HEK293 (cell line): Measurements from ENCODE around the gene CLCNKB.

ENCODE experiments used
- CTCF ChIA-PET: fragments of 350-600 bp; formaldehyde crosslinking; extraction: SDS; loops from one replicate; lab custom pipeline; 2021; ENCODE audit warnings: antibody characterized with exemption; lab: Yijun Ruan, JAX
- POLR2A ChIA-PET: fragments of 300-600 bp; formaldehyde crosslinking; extraction: SDS; loops from one replicate; lab custom pipeline; 2020; ENCODE audit warnings: antibody characterized with exemption, inconsistent platforms; lab: Yijun Ruan, JAX
- H3K27ac ChIP-seq: fragments of 200-500 bp; sonication (Bioruptor generic); 2 replicates; pipeline ENCODE4 v1.5.1; 2014; ENCODE audit warnings: low read depth, low read length, control low read depth, inconsistent platforms; ENCODE audit errors: extremely low read depth
- H3K36me3 ChIP-seq, 2 experiments: fragments of 200-500 bp in 1 of 2; sonication (Bioruptor generic) in 1 of 2; 1 replicate in 1 of 2; 2 replicates in 1 of 2; pipeline ENCODE4 v1.5.1; 2014 to 2017; ENCODE audit warnings: inconsistent platforms in 2 of 2, low read length in 2 of 2; ENCODE audit not compliant: control insufficient read depth in 2 of 2, insufficient read depth in 1 of 2
- H3K4me1 ChIP-seq: fragments of 200-500 bp; sonication (Bioruptor generic); 2 replicates; pipeline ENCODE4 v1.5.1; 2014; ENCODE audit warnings: mild to moderate bottlenecking, low read length, inconsistent platforms; ENCODE audit not compliant: control insufficient read depth, insufficient read depth
- H3K4me3 ChIP-seq: 2 replicates; pipeline ENCODE4 v1.5.1; 2011; ENCODE audit warnings: low read depth, mild to moderate bottlenecking, control low read depth, low read length, moderate library complexity
- H3K9me3 ChIP-seq: fragments of 200-500 bp; sonication (Bioruptor generic); 2 replicates; pipeline ENCODE4 v1.5.1; 2014; ENCODE audit warnings: low read depth, low read length, inconsistent platforms; ENCODE audit not compliant: control insufficient read depth, insufficient read depth
- EGR2 ChIP-seq: fragments of 450-650 bp; formaldehyde crosslinking; IDR thresholded peaks from 2 replicates; pipeline ENCODE4 v1.5.1; 2016; ENCODE audit warnings: low read depth, missing biosample characterization, missing genetic modification characterization
- GLIS1 ChIP-seq: fragments of 450-650 bp; formaldehyde crosslinking; IDR thresholded peaks from 2 replicates; pipeline ENCODE4 v1.5.1; 2016; ENCODE audit warnings: missing biosample characterization, missing genetic modification characterization
- IKZF3 ChIP-seq: fragments of 450-650 bp; IDR thresholded peaks from 2 replicates; pipeline ENCODE4 v1.5.0; 2018; ENCODE audit warnings: missing biosample characterization, mild to moderate bottlenecking, missing genetic modification characterization, moderate library complexity
- SP2 ChIP-seq: fragments of 450-650 bp; formaldehyde crosslinking; IDR thresholded peaks from 2 replicates; pipeline ENCODE4 v1.5.1; 2016; ENCODE audit warnings: missing biosample characterization, missing genetic modification characterization
- ZBTB20 ChIP-seq: fragments of 450-650 bp; formaldehyde crosslinking; IDR thresholded peaks from 2 replicates; pipeline ENCODE4 v1.5.1; 2016; ENCODE audit warnings: missing biosample characterization, missing genetic modification characterization
- ZBTB7A ChIP-seq: fragments of 450-650 bp; formaldehyde crosslinking; IDR thresholded peaks from 2 replicates; pipeline ENCODE4 v1.5.1; 2016; ENCODE audit warnings: low read depth, missing biosample characterization, missing genetic modification characterization
- ZNF174 ChIP-seq: fragments of 450-650 bp; formaldehyde crosslinking; IDR thresholded peaks from 2 replicates; pipeline ENCODE4 v1.5.0; 2017; ENCODE audit warnings: missing biosample characterization, mild to moderate bottlenecking, missing genetic modification characterization
- ZNF341 ChIP-seq: fragments of 450-650 bp; formaldehyde crosslinking; IDR thresholded peaks from 2 replicates; pipeline ENCODE4; 2016; ENCODE audit warnings: low read depth, missing biosample characterization, missing genetic modification characterization
- ZNF654 ChIP-seq: fragments of 450-650 bp; formaldehyde crosslinking; IDR thresholded peaks from 2 replicates; pipeline ENCODE4 v1.5.1; 2016; ENCODE audit warnings: low read depth, missing biosample characterization, missing genetic modification characterization
- TF ChIP-seq, protein P1 (sequence below): fragments of 450-650 bp; formaldehyde crosslinking; IDR thresholded peaks from 2 replicates; pipeline ENCODE4 v1.5.1; 2016; ENCODE audit warnings: missing biosample characterization, missing genetic modification characterization
- TF ChIP-seq, protein P2 (sequence below): fragments of 450-650 bp; formaldehyde crosslinking; IDR thresholded peaks from 2 replicates; pipeline ENCODE4 v1.5.1; 2016; ENCODE audit warnings: missing biosample characterization, missing genetic modification characterization
- TF ChIP-seq, protein P3 (sequence below): fragments of 450-650 bp; formaldehyde crosslinking; IDR thresholded peaks from 2 replicates; pipeline ENCODE4 v1.5.1; 2016; ENCODE audit warnings: missing biosample characterization, missing genetic modification characterization

CLCNKB gene

DNA sequence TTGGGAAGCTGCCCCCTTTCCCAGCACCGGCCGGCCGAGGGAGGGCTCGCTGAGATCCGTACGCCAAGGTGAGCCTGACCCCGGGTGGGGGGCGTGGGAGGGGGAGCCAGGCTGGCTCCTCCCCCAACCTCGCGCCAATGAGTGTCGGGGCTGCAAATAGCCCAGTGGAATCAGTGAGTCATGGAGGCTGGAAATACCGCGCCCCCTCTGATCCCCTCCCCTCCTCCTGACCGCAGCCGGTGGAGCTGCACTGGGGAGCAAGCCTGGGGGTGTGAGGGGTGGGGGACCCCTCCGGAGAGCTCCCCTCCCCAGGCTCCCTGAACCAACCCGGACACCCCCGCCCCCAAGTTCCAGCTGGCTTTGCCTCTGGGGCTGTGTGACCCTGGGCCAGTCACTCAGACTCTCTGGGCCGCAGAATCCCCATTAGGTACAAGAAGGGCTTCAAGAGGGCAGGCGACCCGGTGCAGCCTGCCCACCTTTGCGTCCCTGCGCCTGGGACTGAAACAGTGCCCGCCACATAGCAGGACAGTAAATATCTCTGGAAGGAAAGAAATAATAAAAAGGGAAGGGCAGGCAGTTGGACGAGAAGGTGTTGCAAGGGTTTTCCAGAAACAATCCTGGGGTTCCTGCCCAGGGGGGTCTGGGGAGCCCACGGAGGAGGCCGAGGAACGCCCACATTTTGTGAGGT lies 30.2 kb upstream of the CLCNKB start (continued):
- no peak for TF ChIP-seq ZNF654 (tag by site-specific recombination)
- no peak for TF ChIP-seq ZBTB7A (tag by site-specific recombination)
- TF ChIP-seq EGR2 = no peak
- TF ChIP-seq, protein P1, sequence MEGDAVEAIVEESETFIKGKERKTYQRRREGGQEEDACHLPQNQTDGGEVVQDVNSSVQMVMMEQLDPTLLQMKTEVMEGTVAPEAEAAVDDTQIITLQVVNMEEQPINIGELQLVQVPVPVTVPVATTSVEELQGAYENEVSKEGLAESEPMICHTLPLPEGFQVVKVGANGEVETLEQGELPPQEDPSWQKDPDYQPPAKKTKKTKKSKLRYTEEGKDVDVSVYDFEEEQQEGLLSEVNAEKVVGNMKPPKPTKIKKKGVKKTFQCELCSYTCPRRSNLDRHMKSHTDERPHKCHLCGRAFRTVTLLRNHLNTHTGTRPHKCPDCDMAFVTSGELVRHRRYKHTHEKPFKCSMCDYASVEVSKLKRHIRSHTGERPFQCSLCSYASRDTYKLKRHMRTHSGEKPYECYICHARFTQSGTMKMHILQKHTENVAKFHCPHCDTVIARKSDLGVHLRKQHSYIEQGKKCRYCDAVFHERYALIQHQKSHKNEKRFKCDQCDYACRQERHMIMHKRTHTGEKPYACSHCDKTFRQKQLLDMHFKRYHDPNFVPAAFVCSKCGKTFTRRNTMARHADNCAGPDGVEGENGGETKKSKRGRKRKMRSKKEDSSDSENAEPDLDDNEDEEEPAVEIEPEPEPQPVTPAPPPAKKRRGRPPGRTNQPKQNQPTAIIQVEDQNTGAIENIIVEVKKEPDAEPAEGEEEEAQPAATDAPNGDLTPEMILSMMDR = no peak
- TF ChIP-seq, all 188 proteins: peak for 3

DNA sequence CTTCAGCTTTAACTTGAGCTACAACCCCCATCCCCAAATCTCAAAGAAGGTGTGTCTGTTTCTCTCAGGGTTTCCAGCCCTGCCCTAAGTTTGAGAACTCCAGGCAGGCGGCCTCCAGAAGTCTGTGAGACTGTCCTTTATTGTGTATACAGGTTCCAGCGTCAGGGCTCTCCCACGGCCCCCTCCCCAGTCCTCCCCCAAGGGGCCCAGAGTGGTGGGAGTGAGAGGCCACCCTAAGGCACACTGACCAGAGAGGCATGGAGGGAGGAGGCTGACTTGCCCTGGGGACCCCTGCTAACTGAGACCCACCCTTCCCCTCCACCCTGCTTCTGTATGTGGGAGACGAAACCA lies 29.7 kb upstream of the CLCNKB start:
- no peak overlapping the region for H3K27ac ChIP-seq
- TF ChIP-seq ZBTB20 (tag by site-specific recombination) = peak; percentile 49; the same call in 1 of the 2 replicates
- TF ChIP-seq, protein P2, sequence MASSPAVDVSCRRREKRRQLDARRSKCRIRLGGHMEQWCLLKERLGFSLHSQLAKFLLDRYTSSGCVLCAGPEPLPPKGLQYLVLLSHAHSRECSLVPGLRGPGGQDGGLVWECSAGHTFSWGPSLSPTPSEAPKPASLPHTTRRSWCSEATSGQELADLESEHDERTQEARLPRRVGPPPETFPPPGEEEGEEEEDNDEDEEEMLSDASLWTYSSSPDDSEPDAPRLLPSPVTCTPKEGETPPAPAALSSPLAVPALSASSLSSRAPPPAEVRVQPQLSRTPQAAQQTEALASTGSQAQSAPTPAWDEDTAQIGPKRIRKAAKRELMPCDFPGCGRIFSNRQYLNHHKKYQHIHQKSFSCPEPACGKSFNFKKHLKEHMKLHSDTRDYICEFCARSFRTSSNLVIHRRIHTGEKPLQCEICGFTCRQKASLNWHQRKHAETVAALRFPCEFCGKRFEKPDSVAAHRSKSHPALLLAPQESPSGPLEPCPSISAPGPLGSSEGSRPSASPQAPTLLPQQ (tag by site-specific recombination) = no peak
- TF ChIP-seq, all 188 proteins: peak for 1
- no peaks in the 10 kb centered on the region for H3K4me1 ChIP-seq
- no peaks in the 10 kb centered on the region for H3K36me3 ChIP-seq
- ChIA-PET POLR2A (no interaction called here), CTCF (interaction anchor here (0.7 to 1.5 kb wide), 2 partner anchors 190 to 222 kb away, joined by 3 read pairs; no protein-coding TSS in a partner anchor)
- H3K9me3 ChIP-seq = no peaks in the 10 kb centered on the region
- no peak overlapping the region for H3K4me3 ChIP-seq

DNA sequence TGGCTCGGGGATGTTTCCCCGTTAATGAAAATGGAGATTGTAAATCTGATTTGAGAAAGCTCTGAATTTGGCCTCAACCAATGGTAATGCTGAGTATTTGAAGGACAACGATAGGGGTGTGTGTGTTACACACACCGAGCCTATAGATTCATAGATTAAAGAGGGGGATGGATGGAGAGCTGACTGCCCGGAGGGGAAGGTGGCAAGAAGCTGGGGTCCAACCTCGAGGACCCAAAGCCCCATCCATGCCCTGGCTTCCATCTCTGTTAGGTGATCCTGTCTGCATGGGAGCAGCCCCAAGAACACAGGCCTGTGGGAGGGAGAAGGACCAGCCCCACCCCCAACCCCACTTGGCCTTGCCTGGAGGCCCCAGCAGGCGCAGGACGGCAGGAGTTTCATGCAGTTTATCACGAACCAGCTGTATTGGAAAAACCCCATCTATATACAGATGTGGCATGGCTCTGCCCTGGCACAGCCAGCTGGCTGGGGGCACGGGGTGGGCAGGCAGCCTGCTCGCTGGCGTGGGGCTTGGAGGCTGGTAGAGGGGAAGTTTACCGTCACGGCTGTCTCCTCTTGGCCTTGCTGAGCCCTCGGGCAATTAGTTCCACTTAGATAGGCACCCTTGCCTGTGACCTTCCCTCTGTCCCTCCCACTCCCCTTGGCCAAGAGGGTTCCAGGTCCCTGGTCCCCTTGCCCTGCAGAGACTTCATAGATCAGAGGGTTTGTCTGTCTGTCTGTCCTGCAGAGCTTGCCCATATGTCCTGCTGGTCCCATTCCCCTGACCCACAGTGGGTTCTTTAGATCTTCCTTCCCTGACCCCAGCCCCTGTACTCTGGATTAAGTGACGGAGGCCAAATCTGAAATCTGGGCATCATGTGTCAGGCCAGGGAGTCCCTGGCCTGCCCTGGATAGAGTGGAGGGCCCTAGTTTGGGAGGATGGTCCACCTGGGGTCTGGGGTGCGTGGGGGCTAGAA lies 28.8 kb upstream of the CLCNKB start:
- no peaks in the 10 kb centered on the region for H3K9me3 ChIP-seq
- CTCF ChIA-PET = interaction anchor here (0.6 to 0.7 kb wide), 2 partner anchors 12 to 20 kb away, joined by 3 read pairs; no protein-coding TSS in a partner anchor
- TF ChIP-seq, protein P3, sequence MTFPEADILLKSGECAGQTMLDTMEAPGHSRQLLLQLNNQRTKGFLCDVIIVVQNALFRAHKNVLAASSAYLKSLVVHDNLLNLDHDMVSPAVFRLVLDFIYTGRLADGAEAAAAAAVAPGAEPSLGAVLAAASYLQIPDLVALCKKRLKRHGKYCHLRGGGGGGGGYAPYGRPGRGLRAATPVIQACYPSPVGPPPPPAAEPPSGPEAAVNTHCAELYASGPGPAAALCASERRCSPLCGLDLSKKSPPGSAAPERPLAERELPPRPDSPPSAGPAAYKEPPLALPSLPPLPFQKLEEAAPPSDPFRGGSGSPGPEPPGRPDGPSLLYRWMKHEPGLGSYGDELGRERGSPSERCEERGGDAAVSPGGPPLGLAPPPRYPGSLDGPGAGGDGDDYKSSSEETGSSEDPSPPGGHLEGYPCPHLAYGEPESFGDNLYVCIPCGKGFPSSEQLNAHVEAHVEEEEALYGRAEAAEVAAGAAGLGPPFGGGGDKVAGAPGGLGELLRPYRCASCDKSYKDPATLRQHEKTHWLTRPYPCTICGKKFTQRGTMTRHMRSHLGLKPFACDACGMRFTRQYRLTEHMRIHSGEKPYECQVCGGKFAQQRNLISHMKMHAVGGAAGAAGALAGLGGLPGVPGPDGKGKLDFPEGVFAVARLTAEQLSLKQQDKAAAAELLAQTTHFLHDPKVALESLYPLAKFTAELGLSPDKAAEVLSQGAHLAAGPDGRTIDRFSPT (tag by site-specific recombination) = 0 out of 2 replicates have a peak, but pooled peaks have one; percentile 46
- TF ChIP-seq ZNF341 = peak; percentile 49
- peak; percentile 13; the same call in 1 of the 2 replicates for TF ChIP-seq SP2 (tag by site-specific recombination)
- TF ChIP-seq IKZF3 = no peak
- no peak for TF ChIP-seq ZNF174
- peak; percentile 21; the same call in 1 of the 2 replicates for TF ChIP-seq GLIS1
- TF ChIP-seq, all 188 proteins: peak for 4
- POLR2A ChIA-PET = no interaction called here
- Histone ChIP-seq H3K4me3 (no peak overlapping the region), H3K27ac (no peak overlapping the region), H3K36me3 (no peaks in the 10 kb centered on the region), H3K4me1 (no peaks in the 10 kb centered on the region)
